GM18907 (cell line): ENCODE results near the gene OR2W1.

Experiments used
- ATAC-seq: cut with Tn5 transposase; IDR thresholded peaks from one replicate; pipeline ENCODE4 v1.9.1; 2021; ENCODE audit warnings: mild to moderate bottlenecking, moderate library complexity; ENCODE audit not compliant: unreplicated experiment

OR2W1 gene

GRCh38 chr6:29005183-29005885, 39.6 kb downstream of the OR2W1 start, which contains the start of gene ZNF311:
TSS of gene ZNF311 (minus strand) at chr6:29005315. CDS start at chr6:29003954, 1,361 bp downstream.
- ATAC-seq: no peak

DNA sequence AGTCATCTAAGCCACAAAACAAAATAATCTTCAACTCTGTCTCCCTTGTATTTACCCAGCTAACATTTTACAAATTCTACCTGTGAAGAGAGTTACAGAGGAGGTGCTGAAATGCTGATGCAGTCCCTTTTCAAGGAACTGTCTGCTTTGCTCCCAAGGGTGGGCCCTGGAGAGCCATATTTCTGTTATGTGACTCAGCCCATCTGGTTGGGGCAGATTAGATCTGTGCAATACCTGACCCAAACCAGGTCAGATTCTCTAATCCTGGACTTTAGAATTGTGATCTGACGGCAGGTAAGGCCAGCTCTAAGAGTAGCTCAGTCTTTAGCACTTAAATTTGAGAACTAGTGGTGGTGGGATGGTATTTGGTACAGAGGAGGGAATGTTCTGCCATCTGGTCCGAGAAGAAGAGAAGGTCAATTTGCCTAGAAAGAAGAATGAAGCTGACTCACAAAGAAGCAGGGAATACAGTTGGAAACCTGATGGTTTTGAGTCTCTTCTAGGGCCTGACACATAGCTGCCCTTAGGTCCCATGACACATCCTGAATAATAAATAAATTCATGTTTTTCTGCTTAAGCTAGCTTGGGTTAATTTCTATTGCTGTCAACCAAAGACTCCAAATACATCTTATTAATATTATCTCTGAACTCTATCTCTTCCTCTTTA, 48.0 kb downstream of the OR2W1 start:
- ATAC-seq: no peak

GRCh38 chr6:28995093-28995650, 49.8 kb downstream of the OR2W1 start:
- no peak for ATAC-seq
